HG03354 (cell line): ENCODE results near the gene ENTHD1.

Experiments
- ATAC-seq: cut with Tn5 transposase; IDR thresholded peaks from one replicate; pipeline ENCODE4 v1.9.1; 2021; ENCODE audit warnings: mild to moderate bottlenecking; ENCODE audit not compliant: unreplicated experiment, poor library complexity, severe bottlenecking

Gene ENTHD1

DNA sequence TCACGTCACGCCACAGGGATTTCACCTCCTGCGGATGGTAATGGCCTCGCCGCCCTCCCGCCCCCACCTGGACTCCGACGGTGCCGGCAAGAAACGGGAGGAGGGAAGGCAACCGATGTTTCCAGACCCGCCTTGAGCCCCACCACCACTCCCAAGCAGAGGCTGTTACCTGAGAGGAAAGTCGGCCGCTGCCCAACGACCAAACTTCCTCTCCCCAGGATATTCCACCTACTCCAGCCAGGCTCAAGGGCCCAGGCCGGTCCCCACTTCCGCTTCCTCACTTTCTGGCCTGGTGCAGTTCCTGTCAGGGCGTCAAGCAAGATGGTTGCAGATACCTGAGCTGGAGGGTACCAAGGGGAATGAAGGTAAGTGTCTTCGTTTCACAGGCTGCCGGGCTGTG is at the start of gene ENTHD1:
TSS of gene ENTHD1 (minus strand) at position 235 of the 400 bp plus-strand sequence. CDS start 6,012 bp downstream, outside the sequence.
- no peak for ATAC-seq

- ATAC-seq = no peak
Observed at GRCh38 chr22:39943337-39943736, 49.8 kb upstream of the ENTHD1 start.

DNA sequence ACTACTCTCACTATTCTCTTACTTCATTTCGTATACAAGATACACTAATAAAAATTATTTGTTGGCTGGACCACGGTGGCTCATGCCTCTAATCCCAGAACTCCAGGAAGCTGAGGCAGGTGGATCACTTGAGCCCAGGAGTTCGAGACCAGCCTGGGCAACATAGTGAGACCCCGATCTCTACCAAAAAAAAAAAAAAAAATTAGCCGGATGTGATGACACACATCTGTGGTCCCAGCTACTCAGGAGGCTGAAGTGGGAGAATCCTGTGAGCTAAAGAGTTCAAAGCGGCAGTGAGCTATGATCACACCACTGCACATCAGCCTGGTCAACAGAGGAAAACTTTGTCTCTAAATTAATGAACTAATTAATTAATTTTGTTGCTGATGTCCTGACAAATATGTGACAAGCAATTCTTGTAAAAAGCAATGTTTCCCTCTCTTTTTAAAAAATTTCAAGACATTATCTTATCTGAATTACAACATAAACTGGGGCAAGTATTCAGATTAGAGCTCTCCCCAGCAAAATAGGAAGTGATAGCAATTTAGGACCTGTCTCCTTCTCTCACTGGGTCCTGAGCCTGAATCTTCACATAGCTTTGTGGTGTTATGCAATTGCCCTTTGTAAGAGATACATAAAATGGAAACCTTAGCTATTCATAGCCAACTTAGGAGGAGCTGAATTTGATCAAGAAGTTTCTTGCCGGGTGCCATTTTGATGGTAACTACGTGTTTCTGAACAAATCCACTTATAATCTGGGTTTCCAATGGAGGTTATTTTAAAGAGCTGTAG is 49.1 kb upstream of the ENTHD1 start:
- ATAC-seq = no peak

DNA sequence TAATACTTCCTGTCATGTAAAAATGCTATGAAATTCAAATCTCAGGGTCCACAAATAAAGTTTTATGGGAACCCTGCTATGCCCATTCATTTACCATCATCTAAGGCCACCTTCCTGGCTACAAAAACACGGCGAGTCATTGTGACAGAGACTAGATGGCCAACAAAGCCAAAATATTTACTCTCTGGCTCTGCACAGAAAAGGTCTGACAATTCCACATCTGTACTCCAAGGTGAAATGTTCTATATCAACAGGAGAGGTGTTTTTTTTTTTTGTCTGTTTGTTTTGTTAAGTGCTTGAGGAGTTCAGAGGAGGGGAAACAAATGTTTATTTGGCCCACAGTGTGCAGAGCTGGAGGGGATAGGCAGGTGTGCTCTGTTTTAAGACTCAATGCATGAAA is 48.0 kb upstream of the ENTHD1 start:
- no peak for ATAC-seq

DNA sequence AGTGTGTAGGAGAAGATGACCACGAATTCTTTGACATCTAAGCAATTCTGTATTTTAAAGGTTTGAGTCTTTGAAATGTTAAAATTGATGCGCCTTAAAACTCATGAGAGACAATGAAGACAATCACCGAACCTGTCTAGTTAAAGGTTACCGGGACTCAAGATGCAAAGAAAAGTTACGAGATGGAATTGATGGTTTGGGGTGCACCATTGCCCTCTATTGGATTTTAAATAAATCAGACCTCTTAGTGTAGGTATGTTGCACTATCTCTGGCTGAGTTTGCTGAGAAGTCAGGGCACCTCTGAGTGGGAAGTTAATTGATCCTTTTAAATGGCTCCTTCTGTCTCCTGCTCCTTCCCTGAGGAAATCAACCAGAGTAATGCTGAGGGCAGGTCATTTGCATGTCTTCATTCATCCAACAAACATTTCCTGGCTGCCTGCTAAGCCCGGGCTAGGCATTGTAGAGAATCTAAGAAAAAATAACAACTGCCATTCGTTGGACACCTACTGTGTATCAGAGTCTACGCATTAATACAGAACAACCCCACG is 47.3 kb upstream of the ENTHD1 start:
- ATAC-seq = no peak

GRCh38 chr22:39939830-39940229 is 46.3 kb upstream of the ENTHD1 start:
- no peak for ATAC-seq

GRCh38 chr22:39938509-39939111 is 45.0 kb upstream of the ENTHD1 start:
- no peak for ATAC-seq

GRCh38 chr22:39937906-39938305 is 44.3 kb upstream of the ENTHD1 start:
- no peak for ATAC-seq

DNA sequence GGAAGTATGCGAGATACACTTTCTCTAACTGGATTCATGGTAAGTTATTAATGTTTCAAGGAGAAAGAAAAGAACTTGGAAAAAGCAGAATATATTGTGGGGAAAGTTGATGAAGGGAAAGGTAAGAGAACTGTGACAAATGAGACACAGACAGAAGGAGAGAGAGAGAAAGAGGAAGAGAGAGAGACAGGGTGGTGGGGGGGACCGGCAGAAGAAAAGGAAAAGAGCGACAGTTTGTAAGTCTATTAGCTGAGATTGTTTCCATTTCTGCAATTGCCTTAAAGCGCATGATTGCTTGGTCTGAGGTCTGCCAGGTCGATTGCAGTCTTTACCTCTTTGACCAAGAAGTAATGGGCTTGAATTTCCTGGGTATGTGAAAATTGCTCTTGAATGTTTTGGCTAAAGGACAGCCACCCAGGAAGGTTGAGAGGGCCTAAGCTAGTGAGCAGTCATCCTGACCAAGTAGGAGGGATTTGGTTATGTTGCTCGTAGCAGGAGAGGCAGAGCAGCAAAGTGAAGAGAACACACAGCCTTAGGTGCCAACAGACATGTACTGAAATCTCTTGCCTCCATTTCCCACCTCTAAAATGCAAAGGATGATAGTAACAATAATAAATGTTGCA is 43.1 kb upstream of the ENTHD1 start:
- no peak for ATAC-seq

DNA sequence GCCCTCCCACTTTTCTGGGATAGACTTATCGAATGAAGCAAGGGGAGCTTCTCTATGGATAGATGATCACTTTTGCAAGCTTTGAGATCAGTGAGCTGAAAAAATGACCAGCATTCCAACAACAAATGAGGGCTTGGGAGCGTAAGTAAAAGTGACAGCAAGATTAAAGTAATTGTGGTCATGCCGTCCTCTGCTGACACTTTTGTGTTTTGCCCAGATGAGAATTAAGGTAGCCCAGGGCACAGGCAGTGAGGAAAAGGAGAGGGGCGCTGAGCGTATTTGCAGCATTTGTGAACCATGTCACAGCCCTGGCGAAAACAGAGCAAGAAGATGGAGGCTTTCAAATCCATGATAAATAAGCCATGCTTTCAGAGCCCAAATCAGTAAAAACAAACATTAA is 42.1 kb upstream of the ENTHD1 start:
- ATAC-seq = no peak

DNA sequence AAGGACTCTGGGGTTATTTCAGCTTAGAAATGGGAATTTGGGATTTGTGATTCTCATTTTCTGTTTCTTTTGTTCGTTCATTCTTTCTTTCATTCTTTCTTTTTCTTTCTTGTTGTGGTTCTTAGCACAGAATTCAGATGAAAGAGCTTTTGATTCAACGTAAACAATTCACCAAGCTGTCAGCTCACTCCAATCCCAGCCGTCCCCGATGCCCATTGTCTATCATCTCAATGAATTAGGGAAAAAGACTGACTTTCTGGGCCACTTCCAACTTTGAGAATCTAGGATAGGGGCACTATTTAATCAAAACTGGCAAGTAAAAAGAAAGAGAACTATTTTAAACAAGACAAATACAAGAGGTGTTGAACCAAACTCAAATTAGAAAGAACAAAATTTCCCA is 41.6 kb upstream of the ENTHD1 start:
- no peak for ATAC-seq

DNA sequence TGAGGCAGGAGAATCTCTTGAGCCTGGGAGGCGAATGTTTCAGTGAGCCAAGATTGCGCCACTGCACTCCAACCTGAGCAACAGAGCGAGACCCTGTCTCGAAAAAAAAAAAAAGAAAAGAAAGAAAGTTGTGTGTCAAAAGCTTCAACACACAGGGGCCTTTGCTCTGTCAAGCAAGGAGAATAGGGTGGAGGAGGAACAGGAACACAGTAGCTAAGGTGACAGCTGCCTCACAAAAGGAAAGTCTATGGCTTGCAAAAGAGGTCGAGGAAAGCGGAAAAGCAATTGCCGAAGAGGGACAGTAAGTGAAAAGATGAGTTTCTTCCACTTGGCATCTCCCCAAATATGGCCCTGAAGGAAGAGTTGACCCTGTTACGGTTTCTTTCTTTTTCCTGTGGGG is 40.2 kb upstream of the ENTHD1 start:
- ATAC-seq = no peak

DNA sequence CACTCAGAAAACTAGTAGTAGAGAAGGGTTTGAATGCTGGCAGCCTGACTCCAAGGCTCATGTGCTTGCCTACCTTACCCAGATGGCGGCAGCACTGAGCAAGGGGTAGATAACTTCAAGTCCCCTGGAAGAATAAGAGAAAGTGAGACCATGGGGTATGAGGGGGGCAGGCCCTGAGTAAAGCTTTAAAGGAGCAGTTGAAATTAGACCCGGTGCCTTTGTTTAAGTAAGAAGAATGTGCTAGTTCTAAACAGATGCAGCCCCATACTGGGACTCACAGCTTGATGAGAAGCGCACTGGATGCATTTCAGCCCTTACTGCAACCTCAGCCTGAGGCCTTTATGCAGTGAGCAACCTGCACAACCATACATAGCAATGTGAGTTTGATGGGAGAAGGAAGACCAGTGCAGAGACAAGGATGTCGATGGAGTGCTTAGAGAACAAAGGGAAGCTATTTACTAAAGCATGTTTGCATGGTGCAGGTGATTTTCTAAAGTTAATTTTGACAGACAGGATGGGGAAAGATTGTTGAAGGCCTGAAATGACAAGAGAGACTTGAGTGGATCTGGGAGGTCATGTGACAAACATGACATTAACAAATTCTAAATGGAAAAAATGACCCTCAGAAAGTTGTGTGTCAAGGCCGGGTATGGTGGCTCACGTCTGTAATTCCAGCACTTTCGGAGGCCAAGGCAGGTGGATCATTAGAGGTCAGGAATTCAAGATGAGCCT is 39.5 kb upstream of the ENTHD1 start:
- no peak for ATAC-seq

DNA sequence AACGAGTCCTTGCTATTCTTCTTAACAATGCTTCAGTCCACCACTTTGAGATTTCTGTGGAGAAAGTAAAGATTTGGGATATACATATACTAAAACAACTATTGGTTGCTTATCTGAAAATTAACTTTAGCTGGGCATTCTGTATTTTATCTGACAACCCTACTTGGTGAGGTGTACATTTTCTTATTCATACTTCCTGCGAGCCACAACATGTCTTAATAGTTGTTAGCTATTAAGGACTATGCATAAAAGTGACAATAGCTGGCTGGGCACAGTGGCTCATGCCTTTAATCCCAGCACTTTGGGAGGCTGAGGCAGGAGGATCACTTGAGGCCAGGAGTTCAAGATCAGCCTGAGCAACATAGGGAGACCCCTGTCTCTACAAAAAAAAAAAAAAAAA is 38.6 kb upstream of the ENTHD1 start:
- no peak for ATAC-seq

DNA sequence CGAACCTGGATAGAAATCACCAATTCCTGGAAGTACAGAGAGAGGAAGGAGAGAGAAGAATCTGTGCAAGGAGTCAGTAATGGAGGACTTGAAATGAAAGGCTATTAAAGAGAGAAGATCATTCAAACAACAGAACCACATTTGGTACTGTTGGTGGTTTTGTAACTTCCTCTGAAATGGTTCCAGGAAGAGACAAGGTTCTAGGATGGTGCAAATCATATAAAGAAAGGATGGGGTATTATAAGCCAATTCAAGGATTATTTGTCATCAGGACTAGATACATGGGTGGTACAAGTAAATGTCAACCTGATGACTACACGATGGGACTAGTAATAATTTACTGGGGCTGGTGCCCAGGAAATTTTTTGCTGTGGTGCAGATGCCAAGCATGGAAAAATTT is 37.7 kb upstream of the ENTHD1 start:
- ATAC-seq = no peak

DNA sequence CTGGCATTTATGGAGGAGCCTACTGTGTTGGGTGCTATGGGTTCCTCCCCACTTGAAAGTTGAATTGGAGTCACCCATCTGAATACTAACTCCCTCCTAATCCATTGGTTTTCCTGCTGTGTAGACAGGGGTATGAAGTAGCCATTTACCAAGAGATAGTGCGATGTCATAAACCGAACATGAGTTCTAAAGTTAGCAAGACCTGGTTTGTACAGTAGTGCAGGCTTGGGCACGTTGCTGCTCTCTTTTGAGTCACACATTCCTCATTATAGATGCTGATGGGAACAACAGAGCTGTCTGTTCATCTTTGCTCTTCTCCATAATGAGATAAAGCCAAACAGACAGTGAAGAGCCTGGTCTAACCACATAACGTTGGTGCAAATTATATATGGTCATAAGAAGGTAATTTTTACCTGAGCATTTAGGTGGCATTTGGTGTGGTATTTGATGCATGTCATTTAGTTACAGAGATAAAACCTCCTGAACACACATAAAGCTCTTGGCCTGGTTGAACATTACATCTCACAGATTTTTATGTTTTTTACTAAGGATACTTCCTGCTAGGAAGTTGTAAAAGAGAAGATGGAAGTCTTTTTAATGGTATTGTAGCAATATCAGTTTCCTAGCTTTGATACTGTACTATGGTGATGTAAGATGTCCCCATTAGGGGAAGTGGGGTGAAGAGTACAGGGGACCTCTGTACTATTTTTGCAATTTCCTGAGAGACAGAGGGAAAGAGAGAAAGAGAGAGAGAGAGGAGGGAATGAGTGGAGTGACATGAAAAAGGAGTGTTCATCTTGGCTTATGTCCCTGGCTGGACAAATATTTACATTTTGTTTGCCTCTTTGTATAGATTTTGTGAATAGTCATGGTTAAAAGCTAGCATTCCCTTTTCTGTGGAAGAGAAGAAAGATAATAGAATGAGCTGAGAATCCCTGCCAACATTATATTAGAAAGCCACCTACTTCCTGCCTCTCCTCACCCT is 35.3 kb upstream of the ENTHD1 start:
- ATAC-seq = no peak

GRCh38 chr22:39927544-39927943 is 34.0 kb upstream of the ENTHD1 start:
- no peak for ATAC-seq

GRCh38 chr22:39926753-39927152 is 33.2 kb upstream of the ENTHD1 start:
- ATAC-seq = no peak
